ENCODE measurements around the gene SLF1.

Gene SLF1

GRCh38 chr5:94620256-94620655, 1.8 kb downstream of the SLF1 start:
- Histone ChIP-seq H3K9ac (no peak overlapping the region), H3K4me2 (ENCODE audit: low read length) (no peak overlapping the region), H3K36me3 (ENCODE audit: control insufficient read depth, insufficient read depth, low read length) (no peaks in the 10 kb centered on the region), H3K27ac (no peak overlapping the region), H3K27me3 (ENCODE audit: control insufficient read depth, insufficient read depth, low read length) (no peaks in the 10 kb centered on the region), H3K79me2 (peaks cover 13% of the 10 kb centered on the region), H2AFZ (no peak overlapping the region), H3K4me1 (peaks cover 3% of the 10 kb centered on the region), H3K4me3 (ENCODE audit: low read depth, low read length) (no peak overlapping the region), H3K9me3 (ENCODE audit: control insufficient read depth, low read length) (no peaks in the 10 kb centered on the region)
- no peak for TF ChIP-seq CTCF (IDR thresholded peaks at IDR 0.05)

DNA sequence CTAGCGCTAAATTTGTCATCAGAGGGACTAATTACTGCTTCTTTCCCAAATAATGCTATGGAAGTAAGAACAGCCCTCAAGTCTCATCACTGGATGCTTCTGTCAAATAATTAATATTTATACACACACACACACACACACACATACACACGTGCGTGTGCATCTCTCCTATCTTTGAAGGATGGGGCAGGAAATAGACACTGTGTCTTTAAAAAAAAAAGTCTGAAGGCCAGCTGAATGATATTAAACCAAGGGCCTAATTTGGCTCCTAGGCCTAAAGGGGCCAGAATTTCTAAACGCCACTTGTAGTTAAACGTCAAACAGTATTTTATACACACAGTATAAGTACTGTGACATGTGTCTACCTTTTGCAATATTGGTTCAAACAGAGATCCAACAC, 3.3 kb downstream of the SLF1 start:
- Histone ChIP-seq H3K9me3 (ENCODE audit: control insufficient read depth, low read length) (no peaks in the 10 kb centered on the region), H3K4me3 (ENCODE audit: low read depth, low read length) (no peak overlapping the region), H3K9ac (no peak overlapping the region), H3K79me2 (peaks cover 6% of the 10 kb centered on the region), H2AFZ (no peak overlapping the region), H3K36me3 (ENCODE audit: control insufficient read depth, insufficient read depth, low read length) (no peaks in the 10 kb centered on the region), H3K4me1 (no peaks in the 10 kb centered on the region), H3K27me3 (ENCODE audit: control insufficient read depth, insufficient read depth, low read length) (no peaks in the 10 kb centered on the region), H3K27ac (no peak overlapping the region), H3K4me2 (ENCODE audit: low read length) (no peak overlapping the region)
- no peak for TF ChIP-seq CTCF (IDR thresholded peaks at IDR 0.05)

DNA sequence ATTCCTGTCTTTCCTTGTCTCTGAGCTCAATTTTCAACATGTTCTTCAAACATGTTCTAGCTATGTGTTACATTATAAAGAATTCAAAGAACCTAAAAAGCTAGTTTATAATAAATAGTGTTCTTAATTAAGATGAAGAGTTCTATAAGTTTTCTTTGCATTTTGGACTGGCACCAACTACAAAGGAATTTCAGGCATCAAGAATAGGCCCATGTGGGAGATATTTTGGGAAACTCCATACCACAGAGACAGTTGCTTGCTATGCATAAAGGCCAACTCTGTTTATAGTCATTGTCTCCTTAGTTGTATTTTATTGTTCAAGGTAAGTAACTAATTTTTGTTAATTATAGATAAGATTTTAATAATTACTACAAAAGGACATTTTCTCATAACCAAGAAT, 4.5 kb downstream of the SLF1 start:
- Histone ChIP-seq H2AFZ (no peak overlapping the region), H3K9ac (no peak overlapping the region), H3K27me3 (ENCODE audit: control insufficient read depth, insufficient read depth, low read length) (no peaks in the 10 kb centered on the region), H3K4me2 (ENCODE audit: low read length) (no peak overlapping the region), H3K79me2 (peaks cover 6% of the 10 kb centered on the region), H3K4me3 (ENCODE audit: low read depth, low read length) (no peak overlapping the region), H3K4me1 (no peaks in the 10 kb centered on the region), H3K27ac (no peak overlapping the region), H3K9me3 (ENCODE audit: control insufficient read depth, low read length) (no peaks in the 10 kb centered on the region), H3K36me3 (ENCODE audit: control insufficient read depth, insufficient read depth, low read length) (no peaks in the 10 kb centered on the region)
- no peak for TF ChIP-seq CTCF (IDR thresholded peaks at IDR 0.05)

DNA sequence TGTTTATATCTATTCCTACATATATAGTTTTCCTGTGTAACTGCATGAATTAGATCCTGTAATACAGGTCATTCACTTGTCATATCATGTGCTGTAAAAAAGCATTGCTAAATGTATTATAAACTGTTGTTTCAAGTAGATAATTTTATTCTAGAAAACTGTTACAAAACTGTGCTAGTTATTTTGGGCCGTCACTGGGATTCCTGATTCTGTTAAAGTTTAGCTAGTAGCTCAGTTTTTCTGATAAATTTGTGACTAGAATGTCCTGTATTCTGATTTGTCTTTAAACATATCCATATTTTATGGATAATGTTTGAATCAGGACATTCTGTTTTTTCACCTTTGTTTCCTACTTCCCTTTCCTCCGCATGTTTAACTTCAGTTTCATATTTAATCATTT, 5.4 kb downstream of the SLF1 start:
- Histone ChIP-seq H3K9me3 (ENCODE audit: control insufficient read depth, low read length) (no peaks in the 10 kb centered on the region), H3K27me3 (ENCODE audit: control insufficient read depth, insufficient read depth, low read length) (no peaks in the 10 kb centered on the region), H3K4me2 (ENCODE audit: low read length) (no peak overlapping the region), H3K79me2 (peaks cover 6% of the 10 kb centered on the region), H3K9ac (no peak overlapping the region), H3K4me1 (no peaks in the 10 kb centered on the region), H3K27ac (no peak overlapping the region), H2AFZ (no peak overlapping the region), H3K4me3 (ENCODE audit: low read depth, low read length) (no peak overlapping the region), H3K36me3 (ENCODE audit: control insufficient read depth, insufficient read depth, low read length) (no peaks in the 10 kb centered on the region)
- TF ChIP-seq CTCF (IDR thresholded peaks at IDR 0.05): no peak

GRCh38 chr5:94627191-94627590, 8.7 kb downstream of the SLF1 start:
- no peak overlapping the region for H3K4me3 ChIP-seq (ENCODE audit: low read depth, low read length)
- no peak for TF ChIP-seq CTCF (IDR thresholded peaks at IDR 0.05)

More at GRCh38 chr5:94627191-94627590, 8.7 kb downstream of the SLF1 start:
- no peak overlapping the region for H3K9ac ChIP-seq
- no peaks in the 10 kb centered on the region for H3K79me2 ChIP-seq
- no peak overlapping the region for H2AFZ ChIP-seq
- no peaks in the 10 kb centered on the region for H3K4me1 ChIP-seq
- H3K27me3 ChIP-seq (ENCODE audit: control insufficient read depth, insufficient read depth, low read length): no peaks in the 10 kb centered on the region
- H3K36me3 ChIP-seq (ENCODE audit: control insufficient read depth, insufficient read depth, low read length): no peaks in the 10 kb centered on the region
- H3K9me3 ChIP-seq (ENCODE audit: control insufficient read depth, low read length): no peaks in the 10 kb centered on the region
- H3K27ac ChIP-seq: no peak overlapping the region
- H3K4me2 ChIP-seq (ENCODE audit: low read length): no peak overlapping the region
